ENCODE results near the gene NSF. TPM values are rescaled to one million over a fixed set of nuclear protein-coding genes. Genes with fewer than 3 reads are reported as not detected.
A peak's percentile ranks its signal among the peaks of the same experiment; 100 is the strongest.

Gene NSF
- total and polyA plus RNA-seq, 2 experiments from 2014 or later, result 18.6 to 29.0 TPM

- Histone ChIP-seq H3K4me1 (ENCODE audit: low read depth) (no peaks in the 10 kb centered on the region), H3K27ac (peak overlapping the region; percentile 60), H3K9me3 (ENCODE audit: low read depth) (no peaks in the 10 kb centered on the region), H3K27me3 (no peaks in the 10 kb centered on the region), H3K4me3 (peak overlapping the region; percentile 47), H3K36me3 (no peaks in the 10 kb centered on the region)
- TF ChIP-seq CTCF (IDR thresholded peaks at IDR 0.05; ENCODE audit: low read depth, low read length), result no peak
- peak; percentile 46 to 75 for DNase-seq (ENCODE audit: low read depth in 1 of 2, low spot score in 1 of 2)
Observed at GRCh38 chr17:46771561-46772474, 181.3 kb downstream of the NSF start.

- peak in 1 of 2 donors; percentile 40 for DNase-seq (ENCODE audit: low read depth in 1 of 2, low spot score in 1 of 2)
- Histone ChIP-seq H3K4me3 (peak overlapping the region; percentile 44), H3K27ac (no peak overlapping the region), H3K27me3 (no peaks in the 10 kb centered on the region), H3K36me3 (no peaks in the 10 kb centered on the region), H3K9me3 (ENCODE audit: low read depth) (no peaks in the 10 kb centered on the region), H3K4me1 (ENCODE audit: low read depth) (no peaks in the 10 kb centered on the region)
- TF ChIP-seq CTCF (IDR thresholded peaks at IDR 0.05; ENCODE audit: low read depth, low read length), result no peak
Observed at GRCh38 chr17:46772475-46773220, 182.2 kb downstream of the NSF start.

GRCh38 chr17:46773221-46773605 lies 182.7 kb downstream of the NSF start:
- DNase-seq (ENCODE audit: low read depth in 1 of 2, low spot score in 1 of 2), result no peak
- H3K27me3 ChIP-seq, result no peaks in the 10 kb centered on the region
- TF ChIP-seq CTCF (IDR thresholded peaks at IDR 0.05; ENCODE audit: low read depth, low read length), result no peak

GRCh38 chr17:46773676-46774075 lies 183.2 kb downstream of the NSF start:
- no peak for TF ChIP-seq CTCF (IDR thresholded peaks at IDR 0.05; ENCODE audit: low read depth, low read length)
- no peak for DNase-seq (ENCODE audit: low read depth in 1 of 2, low spot score in 1 of 2)
- Histone ChIP-seq H3K36me3 (no peaks in the 10 kb centered on the region), H3K4me1 (ENCODE audit: low read depth) (no peaks in the 10 kb centered on the region), H3K27ac (no peak overlapping the region), H3K9me3 (ENCODE audit: low read depth) (no peaks in the 10 kb centered on the region), H3K27me3 (no peaks in the 10 kb centered on the region), H3K4me3 (no peak overlapping the region)

More at GRCh38 chr17:46773221-46773605, 182.7 kb downstream of the NSF start:
- Histone ChIP-seq H3K4me1 (ENCODE audit: low read depth) (no peaks in the 10 kb centered on the region), H3K36me3 (no peaks in the 10 kb centered on the region), H3K4me3 (no peak overlapping the region), H3K9me3 (ENCODE audit: low read depth) (no peaks in the 10 kb centered on the region), H3K27ac (no peak overlapping the region)

- H3K4me3 ChIP-seq, result no peak overlapping the region
- no peaks in the 10 kb centered on the region for H3K36me3 ChIP-seq
- no peaks in the 10 kb centered on the region for H3K4me1 ChIP-seq (ENCODE audit: low read depth)
- no peak for TF ChIP-seq CTCF (IDR thresholded peaks at IDR 0.05; ENCODE audit: low read depth, low read length)
- no peak for DNase-seq (ENCODE audit: low read depth in 1 of 2, low spot score in 1 of 2)
- H3K27me3 ChIP-seq, result no peaks in the 10 kb centered on the region
- no peak overlapping the region for H3K27ac ChIP-seq
- no peaks in the 10 kb centered on the region for H3K9me3 ChIP-seq (ENCODE audit: low read depth)
Observed at GRCh38 chr17:46774108-46774737, 183.8 kb downstream of the NSF start.

All from cardiac muscle cell (in vitro differentiated cells and primary cell).